ENCODE measurements around the gene CIITA. TPM values are rescaled to one million over a fixed set of nuclear protein-coding genes. Genes with fewer than 3 reads are reported as not detected.

The CIITA gene
- total and polyA plus RNA-seq, 9 of the 15 experiments (the other 6 are each of a cell fraction or from before 2014, with no cell fraction given): 0.01 to 0.20 (median 0.11) TPM; not detected in 4

- TF ChIP-seq SFPQ (IDR thresholded peaks at IDR 0.05; ENCODE audit: low read depth, low read length): no peak
- TF ChIP-seq ZNF778 (CRISPR knock-in tag; IDR thresholded peaks at IDR 0.05): no peak
- TF ChIP-seq ZHX1 (conservative IDR thresholded peaks at IDR 0.05; ENCODE audit: low read length): no peak
- TF ChIP-seq NR3C1 (CRISPR knock-in tag; IDR thresholded peaks at IDR 0.05): no peak
- TF ChIP-seq EP300 (IDR thresholded peaks at IDR 0.05; ENCODE audit: low read length): peak; percentile 60
- TF ChIP-seq HNRNPK (IDR thresholded peaks at IDR 0.05; ENCODE audit: low read depth, low read length, poor library complexity, severe bottlenecking): no peak
- TF ChIP-seq CEBPB (tag; IDR thresholded peaks at IDR 0.05): peak; percentile 81
- TF ChIP-seq ZC3H11A (IDR thresholded peaks at IDR 0.05; ENCODE audit: low read depth, low read length): no peak
- no peak for TF ChIP-seq BCL6 (CRISPR knock-in tag; IDR thresholded peaks at IDR 0.05)
- TF ChIP-seq EGR1 (conservative IDR thresholded peaks at IDR 0.05): no peak
- TF ChIP-seq IRF1 (CRISPR knock-in tag; IDR thresholded peaks at IDR 0.05; ENCODE audit: borderline replicate concordance): no peak
- TF ChIP-seq MNT (conservative IDR thresholded peaks at IDR 0.05): 0 out of 4 replicates have a peak, but pooled peaks of 1 of the 2 experiments have one; percentile 24
- TF ChIP-seq FOXM1 (IDR thresholded peaks at IDR 0.05; ENCODE audit: low read depth): no peak; the same call in 1 of the 2 replicates
- TF ChIP-seq FOXM1 (CRISPR knock-in tag; IDR thresholded peaks at IDR 0.05; ENCODE audit: low read depth): no peak
- peak; percentile 89 for TF ChIP-seq NCOR1 (IDR thresholded peaks at IDR 0.05)
- no peak for TF ChIP-seq CHAMP1 (IDR thresholded peaks at IDR 0.05)
- TF ChIP-seq ATF2 (CRISPR knock-in tag; IDR thresholded peaks at IDR 0.05): no peak
- no peak for TF ChIP-seq ZKSCAN1 (IDR thresholded peaks at IDR 0.05; ENCODE audit: low read depth, low read length)
Observed at GRCh38 chr16:10966129-10966528, 89.1 kb downstream of the CIITA start (continued).
